ENCODE data around the gene PAQR7.

The PAQR7 gene

GRCh38 chr1:25817840-25818501 lies 57.5 kb downstream of the PAQR7 start:
- DNase-seq (ENCODE audit: low read depth, low spot score): no peak

GRCh38 chr1:25816112-25816718 lies 59.3 kb downstream of the PAQR7 start:
- no peak for DNase-seq (ENCODE audit: low read depth, low spot score)

GRCh38 chr1:25815208-25816111 lies 60.0 kb downstream of the PAQR7 start:
- DNase-seq (ENCODE audit: low read depth, low spot score): no peak

- no peak for DNase-seq (ENCODE audit: low read depth, low spot score)
Measured at GRCh38 chr1:25814549-25815087, 60.9 kb downstream of the PAQR7 start.

- no peak for DNase-seq (ENCODE audit: low read depth, low spot score)
Measured at GRCh38 chr1:25813734-25814471, 61.6 kb downstream of the PAQR7 start.

GRCh38 chr1:25813071-25813733 lies 62.3 kb downstream of the PAQR7 start:
- DNase-seq (ENCODE audit: low read depth, low spot score): no peak
